Measurements from ENCODE around the gene MGAT4C.

MGAT4C gene

DNA sequence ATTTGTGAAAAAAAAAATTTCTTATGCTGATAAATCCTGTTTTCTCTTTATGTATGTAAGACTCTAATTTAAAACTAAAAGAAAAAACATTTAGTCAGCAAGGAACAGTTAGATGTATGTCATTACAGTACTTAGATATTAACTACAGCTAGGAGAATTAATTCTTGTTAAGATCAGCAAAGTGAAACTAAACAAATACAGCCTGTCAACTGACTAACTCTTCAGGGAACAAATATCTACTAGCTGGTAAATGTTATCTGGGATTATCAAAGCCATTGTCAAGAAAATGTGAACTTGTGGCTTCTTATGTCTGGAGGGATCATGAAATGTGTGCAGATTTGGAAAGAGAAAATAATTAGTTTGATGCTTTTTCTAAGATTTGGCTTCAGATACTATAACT, 27.5 kb downstream of the MGAT4C start:
- DNase-seq (ENCODE audit: low spot score): no peak

DNA sequence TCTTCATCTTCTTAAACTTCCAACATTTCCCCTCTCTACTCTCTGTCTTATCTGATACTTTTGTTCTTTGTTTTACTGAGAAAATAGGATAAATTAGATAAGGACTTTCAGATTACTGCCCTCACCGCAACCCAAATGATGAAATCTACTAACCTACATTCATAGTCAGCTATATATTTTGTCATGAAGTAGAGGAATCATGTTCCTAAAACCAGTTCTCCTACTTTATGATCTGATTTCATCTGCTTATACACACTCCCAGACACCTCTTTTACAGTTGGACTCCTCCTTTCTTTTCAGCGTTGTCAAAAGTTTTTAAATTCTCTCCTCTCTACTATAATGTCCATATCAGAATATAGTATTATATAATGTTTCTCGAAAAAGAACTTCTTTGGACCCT, 29.7 kb downstream of the MGAT4C start:
- DNase-seq (ENCODE audit: low spot score): no peak

GRCh38 chr12:86216591-86216990, 39.6 kb downstream of the MGAT4C start:
- DNase-seq (ENCODE audit: low spot score): no peak

- DNase-seq (ENCODE audit: low spot score): no peak
These were observed 43.2 kb downstream of the MGAT4C start for GRCh38 chr12:86213012-86213411.

DNA sequence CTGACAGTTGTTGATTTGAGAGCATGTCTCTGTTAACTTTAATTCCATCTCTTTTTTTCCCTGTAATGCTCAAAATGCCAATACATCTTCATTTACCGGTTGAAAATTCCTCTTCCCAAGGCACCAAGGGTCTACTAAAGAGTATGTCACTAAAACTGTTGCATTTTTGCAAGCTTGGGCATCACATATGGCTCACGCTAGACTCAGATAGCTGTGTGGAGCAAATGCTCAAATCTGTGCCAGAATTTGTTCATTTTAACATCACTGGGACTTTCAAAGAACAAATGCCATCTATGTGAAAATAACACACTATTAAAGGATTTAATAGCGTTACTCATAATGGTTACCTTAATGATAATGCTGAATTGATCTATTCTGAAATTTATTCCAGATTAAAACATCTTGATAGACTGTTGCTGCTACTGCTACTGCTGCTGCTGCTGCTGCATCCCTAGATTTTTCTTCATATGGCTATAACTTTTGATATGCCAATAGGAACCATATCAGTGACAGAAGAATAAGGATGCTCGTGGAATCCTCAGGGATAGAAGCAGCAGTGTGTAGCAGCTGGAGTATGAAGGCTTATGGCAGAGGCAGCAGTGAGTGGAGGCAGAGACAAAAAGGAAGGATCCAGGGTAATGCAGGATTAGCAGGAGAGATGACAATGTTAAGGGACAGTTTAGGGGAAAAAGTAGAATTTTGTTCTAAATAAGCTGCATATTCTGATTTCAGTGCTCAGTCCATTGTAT, 57.3 kb downstream of the MGAT4C start:
- no peak for DNase-seq (ENCODE audit: low spot score)

DNA sequence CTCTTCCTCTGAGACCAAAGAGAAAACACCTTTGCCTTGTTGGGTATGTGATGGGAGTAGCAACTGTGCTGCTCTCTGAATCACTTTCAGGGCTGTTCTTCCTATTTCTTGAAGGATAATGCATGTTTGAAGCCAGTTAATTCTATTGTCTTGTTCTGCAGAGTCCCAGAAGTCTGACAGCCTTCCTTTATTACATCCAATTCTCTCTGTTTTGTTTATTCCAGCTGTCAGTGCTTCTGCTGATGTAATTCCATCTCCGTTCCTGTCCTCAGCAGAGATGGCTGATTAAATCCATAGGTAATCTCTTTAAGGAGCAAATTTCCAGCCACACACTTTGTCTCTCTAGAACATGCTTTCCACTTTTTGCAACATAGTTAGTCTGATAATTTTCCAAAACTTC, 59.7 kb downstream of the MGAT4C start:
- DNase-seq (ENCODE audit: low spot score): no peak

DNA sequence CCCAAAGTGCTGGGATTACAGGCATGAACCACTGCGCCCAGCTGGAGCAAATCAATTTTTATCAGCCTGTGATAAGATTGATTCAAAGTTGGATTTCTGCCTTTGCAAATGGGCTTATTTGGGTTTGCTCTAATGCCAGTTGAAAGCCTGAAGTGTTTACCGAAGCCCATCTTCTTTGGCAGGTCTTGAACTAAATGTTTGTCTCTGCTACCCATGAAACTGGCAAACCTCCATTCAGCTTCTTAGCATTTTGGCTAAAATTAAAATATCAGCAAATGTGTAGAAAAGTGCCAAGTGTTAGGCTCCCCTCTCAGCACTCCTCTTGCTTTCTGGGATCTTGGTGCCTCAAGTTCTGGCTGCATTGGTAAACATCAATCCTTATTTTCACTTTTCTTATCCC, 61.5 kb downstream of the MGAT4C start:
- no peak for DNase-seq (ENCODE audit: low spot score)

DNA sequence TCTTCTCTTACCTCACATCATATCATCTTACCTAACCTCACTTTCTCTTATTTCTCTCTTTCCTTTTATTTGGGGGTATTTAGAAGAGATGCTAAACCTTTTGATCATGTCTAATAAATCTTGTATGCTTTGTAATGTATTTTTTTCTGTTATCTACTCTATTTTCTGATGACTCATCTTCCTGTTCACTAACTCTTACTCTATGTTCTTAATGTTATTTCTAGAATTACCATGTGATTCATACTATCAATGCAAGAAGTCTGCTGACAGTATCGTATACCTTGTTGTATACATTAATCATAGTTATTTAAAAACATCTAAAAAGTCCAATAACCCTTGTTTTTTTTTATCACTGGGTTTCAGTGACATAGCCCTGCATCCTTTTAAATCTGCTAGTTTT, 62.3 kb downstream of the MGAT4C start:
- no peak for DNase-seq (ENCODE audit: low spot score)

- DNase-seq (ENCODE audit: low spot score): no peak
These were observed 68.0 kb downstream of the MGAT4C start for GRCh38 chr12:86188226-86188625.

DNA sequence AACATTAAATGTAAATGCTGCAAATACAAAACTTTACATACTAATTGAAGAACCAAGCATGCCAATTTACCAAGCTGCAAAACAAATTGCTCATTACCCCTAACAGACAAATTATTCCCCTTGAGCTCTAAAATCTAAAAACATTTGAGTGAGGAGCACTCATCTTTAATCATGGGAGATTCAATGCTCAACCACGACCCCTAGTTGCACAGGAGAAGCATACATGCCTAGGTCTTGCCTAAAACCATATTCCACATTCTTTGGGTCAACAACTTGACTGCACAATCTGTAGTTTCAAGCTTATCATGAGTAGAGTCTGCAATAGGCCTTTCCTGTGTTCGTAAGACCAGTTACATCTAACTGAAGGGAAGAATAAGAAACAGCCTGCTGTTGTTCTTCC, 69.7 kb downstream of the MGAT4C start:
- DNase-seq (ENCODE audit: low spot score): no peak

DNA sequence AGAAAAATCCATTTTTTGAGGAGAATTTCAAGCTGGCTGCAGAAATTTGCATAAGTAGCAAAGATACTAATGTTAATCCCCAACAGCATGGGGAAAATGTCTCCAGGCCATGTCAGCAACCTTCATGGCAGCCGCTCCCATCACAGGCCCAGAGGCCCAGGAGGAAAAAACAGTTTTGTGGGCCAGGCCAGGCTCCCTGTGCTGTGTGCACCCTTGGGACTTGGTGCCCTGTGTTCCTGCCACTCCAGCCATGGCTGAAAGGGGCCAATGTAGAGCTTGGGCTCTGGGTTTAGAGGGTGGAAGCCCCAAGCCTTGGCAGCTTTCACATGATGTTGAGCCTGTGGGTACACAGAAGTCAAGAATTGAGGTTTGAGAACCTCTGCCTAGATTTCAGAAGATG, 76.3 kb downstream of the MGAT4C start:
- DNase-seq (ENCODE audit: low spot score): no peak

DNA sequence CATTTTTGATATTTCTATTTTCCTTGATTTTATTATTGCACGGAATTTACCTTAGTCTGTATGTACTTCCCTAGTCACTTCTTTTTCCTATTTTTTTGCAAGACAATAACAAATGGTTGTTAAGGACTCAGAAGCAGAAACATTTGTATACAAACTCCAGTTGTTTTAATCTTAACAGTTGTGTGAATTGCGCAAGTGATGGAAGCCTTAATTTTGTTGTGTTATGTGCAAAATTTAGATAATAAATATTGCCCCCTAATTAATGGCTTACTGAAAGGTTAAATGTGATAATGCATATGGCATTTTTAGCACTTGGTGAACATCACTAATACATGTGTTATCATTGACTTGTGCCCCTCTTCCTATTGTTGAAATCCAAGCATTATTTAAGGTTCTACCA, 82.0 kb downstream of the MGAT4C start:
- no peak for DNase-seq (ENCODE audit: low spot score)

GRCh38 chr12:86172913-86173443, 83.2 kb downstream of the MGAT4C start:
- no peak for DNase-seq (ENCODE audit: low spot score)

DNA sequence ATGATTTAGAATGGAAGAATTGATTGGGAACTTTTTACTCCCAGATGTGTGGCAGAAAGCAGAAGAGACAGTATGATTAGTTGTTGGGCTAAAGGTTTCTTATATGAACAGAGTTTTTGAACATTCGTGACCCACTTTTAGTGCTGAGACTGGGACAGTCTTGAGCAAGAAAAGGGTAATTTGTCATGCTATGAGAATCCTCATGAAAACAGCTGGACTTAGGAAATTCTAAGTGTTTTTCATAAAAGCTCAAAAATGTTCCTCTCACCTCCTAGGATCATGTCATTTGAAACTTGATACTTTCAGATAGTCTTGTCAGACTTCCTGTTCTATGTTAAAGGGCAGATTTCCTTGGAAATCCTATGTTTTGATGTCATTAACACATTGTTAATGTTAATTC, 86.1 kb downstream of the MGAT4C start:
- DNase-seq (ENCODE audit: low spot score): no peak

DNA sequence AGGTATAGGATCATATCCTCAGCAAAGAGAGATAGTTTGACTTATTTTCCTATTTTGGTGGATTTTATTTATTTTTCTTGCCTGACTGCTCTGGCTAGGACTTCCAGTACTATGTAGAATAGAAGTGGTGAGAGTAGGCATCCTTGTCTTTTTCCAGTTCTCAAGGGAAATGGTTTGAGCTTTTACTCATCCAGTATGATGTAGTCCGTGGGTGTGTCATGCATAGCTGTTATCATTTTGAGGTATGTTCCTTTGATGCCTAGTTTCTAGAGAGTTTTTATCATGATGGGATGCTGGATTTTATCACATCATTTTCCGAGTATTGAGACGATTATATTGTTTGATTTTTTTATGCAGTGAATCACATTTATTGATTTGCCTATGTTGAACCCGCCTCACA, 97.2 kb downstream of the MGAT4C start:
- no peak for DNase-seq (ENCODE audit: low spot score)

DNA sequence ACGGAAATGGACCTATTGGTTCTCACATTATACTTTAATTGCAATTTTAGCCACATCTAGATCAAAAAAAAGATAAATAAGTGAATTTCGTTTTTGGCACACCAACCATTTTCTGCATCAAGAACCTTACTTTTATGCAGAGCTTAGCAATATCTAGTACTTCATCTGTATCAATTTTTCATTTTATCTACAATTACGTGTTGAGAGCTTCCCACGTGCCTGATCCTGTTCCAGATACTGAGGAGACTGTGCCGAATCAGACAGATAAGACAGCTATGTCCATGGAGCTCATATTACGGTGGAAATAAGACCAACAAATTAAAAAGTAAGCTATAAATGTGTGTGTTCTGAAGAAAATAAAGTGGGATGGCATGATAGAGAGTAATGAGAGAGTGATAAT, 101.6 kb downstream of the MGAT4C start:
- DNase-seq (ENCODE audit: low spot score): no peak

- no peak for DNase-seq (ENCODE audit: low spot score)
These were observed 107.6 kb downstream of the MGAT4C start for GRCh38 chr12:86148612-86149011.

DNA sequence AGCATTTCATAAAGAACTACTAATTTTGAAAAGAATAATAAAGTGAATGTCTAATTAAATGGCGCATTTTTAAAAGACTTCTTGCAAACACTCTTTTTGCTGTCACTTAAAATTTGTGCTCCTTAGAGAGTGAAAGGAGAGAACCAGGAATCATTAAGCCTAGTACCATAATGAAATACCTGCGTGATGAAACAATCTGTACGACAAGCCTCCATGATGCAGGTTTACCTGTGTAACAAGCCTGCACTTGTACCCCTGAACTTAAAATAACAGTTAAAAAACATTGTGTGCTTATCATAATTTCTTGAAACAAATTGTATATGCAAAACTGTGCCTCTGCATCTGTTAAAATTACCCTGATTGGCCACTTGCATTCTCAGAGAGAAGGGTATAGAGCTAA, 108.1 kb downstream of the MGAT4C start:
- no peak for DNase-seq (ENCODE audit: low spot score)

- DNase-seq (ENCODE audit: low spot score): no peak
These were observed 111.0 kb downstream of the MGAT4C start for GRCh38 chr12:86145156-86145555.

DNA sequence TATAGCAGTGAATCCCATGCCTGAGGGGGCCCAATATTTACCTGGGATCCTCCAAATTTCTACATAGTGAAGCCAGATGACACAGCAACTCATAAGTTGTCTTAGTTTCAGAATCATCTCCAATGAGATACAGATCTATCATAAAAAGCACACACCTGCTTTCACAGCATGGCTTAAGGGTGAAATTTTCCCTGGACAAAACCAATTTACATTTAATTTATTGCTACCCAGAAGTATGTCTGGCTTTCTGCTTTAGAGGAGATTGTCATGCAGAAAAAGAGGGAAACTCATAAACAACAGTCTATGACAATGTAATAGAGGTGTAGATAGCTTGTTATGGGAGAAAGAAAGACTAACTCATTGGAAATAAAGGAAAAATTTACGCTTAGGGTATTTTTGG, 113.0 kb downstream of the MGAT4C start:
- DNase-seq (ENCODE audit: low spot score): no peak

- DNase-seq (ENCODE audit: low spot score): no peak
These were observed 116.5 kb downstream of the MGAT4C start for GRCh38 chr12:86139671-86140070.

DNA sequence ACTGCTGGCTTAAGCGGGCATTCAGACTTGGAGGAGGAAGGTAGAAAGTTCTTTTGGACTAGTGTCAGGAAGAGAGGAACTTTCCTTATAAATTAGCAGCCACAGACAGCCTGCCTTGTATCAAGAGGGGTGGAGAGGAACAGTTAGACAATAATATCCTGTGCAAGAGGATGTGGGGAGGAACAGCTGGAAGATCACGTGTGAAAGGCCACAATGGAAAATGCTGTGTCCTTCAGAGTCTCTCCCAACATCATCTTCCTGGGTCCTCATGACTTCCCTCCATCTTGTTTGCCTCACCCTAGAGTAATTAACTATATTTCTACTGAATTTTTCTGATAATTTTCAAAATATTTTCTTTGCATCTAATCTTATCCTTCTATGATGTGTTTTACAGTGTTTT, 117.4 kb downstream of the MGAT4C start:
- DNase-seq (ENCODE audit: low spot score): no peak

DNA sequence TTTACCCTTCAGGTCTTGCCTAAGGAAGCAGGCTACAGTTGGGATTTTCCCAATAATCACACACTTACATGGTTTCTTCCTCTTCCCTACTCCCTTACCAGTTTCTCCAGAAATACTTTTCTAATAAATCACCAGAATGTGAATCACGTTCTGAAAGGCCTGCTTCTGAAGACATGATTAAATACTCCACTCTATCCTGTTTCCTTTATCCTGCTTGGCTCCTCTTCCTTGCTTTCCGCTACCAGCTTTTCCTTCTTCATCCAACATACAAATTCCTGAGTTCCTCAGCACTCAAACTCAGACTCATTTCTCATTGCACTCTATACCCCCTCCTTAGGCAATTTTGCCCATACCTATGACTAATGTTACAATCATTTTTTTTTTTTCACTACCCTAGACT, 118.3 kb downstream of the MGAT4C start:
- no peak for DNase-seq (ENCODE audit: low spot score)

DNA sequence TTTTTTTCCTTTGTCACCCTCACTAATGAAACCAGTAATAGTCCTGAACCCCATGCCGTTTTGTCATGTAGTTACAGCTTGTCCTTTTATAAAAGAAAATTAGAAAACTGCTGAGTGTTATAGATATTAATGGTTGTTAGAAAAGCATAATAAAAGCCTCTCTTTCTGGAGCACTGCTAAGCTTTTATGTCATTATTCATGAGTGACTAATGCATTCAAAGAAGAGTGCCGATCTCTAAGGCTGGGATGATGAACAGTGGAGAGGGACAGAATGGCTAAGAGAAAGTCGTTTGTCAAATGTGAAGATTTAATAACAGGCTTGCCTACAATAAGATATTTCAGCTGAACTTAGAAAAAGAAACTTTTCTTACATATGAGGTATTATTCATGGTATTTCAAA, 121.6 kb downstream of the MGAT4C start:
- no peak for DNase-seq (ENCODE audit: low spot score)
